IMR-90 (cell line): Measurements from ENCODE around the gene GYS1. TPM values are rescaled to one million over a fixed set of nuclear protein-coding genes. Genes with fewer than 3 reads are reported as not detected.

ENCODE experiments used
- ATAC-seq: fragments of 200-7000 bp; cut with Tn5 transposase; 2 replicates; pipeline ENCODE4 v1.9.1; 2020; ENCODE audit warnings: low read depth, mild to moderate bottlenecking, moderate library complexity
- BruUV-seq: library from RNA; stranded (reverse); fragments of 400-500 nt; replicated peaks from 2 replicates; lab custom pipeline; 2021; lab: Mats Ljungman, UMichigan
- CTCF ChIA-PET: fragments of 300-600 bp; formaldehyde crosslinking; extraction: SDS; loops from one replicate; lab custom pipeline; 2021; ENCODE audit warnings: antibody characterized with exemption; lab: Yijun Ruan, JAX
- POLR2A ChIA-PET: fragments of 300-600 bp; sonication (Branson Sonifier 250); formaldehyde crosslinking; loops from one replicate; lab custom pipeline; 2022; ENCODE audit warnings: antibody characterized with exemption; ENCODE audit not compliant: unreplicated experiment; lab: Charles Lee
- DNase-seq: peaks from one replicate; pipeline ENCODE4 v3.0.0; 2013
- H2AFZ ChIP-seq: replicated peaks from 2 replicates; pipeline ENCODE3; 2013; ENCODE audit warnings: low read length, mild to moderate bottlenecking; ENCODE audit not compliant: poor library complexity
- H2AK5ac ChIP-seq: 2 replicates; pipeline ENCODE4 v1.6.1; 2013; ENCODE audit warnings: low read depth, low read length, inconsistent platforms
- H2AK9ac ChIP-seq: replicated peaks from 2 replicates; pipeline ENCODE3; 2013; ENCODE audit warnings: mild to moderate bottlenecking, low read depth, low read length, moderate library complexity; ENCODE audit not compliant: poor library complexity
- H2BK120ac ChIP-seq: 2 replicates; pipeline ENCODE4 v1.6.1; 2013; ENCODE audit warnings: low read depth, low read length, inconsistent platforms
- H2BK15ac ChIP-seq: 3 replicates; pipeline ENCODE4 v1.6.1; 2013; ENCODE audit warnings: low read depth, low read length, inconsistent platforms
- H2BK20ac ChIP-seq: 2 replicates; pipeline ENCODE4 v1.6.1; 2013; ENCODE audit warnings: low read depth, mild to moderate bottlenecking, inconsistent platforms, low read length, moderate library complexity
- H2BK5ac ChIP-seq: 2 replicates; pipeline ENCODE4 v1.6.1; 2013; ENCODE audit warnings: mild to moderate bottlenecking, low read depth, low read length, inconsistent platforms; ENCODE audit not compliant: poor library complexity, severe bottlenecking
- H3K14ac ChIP-seq: replicated peaks from 2 replicates; pipeline ENCODE4 v1.6.1; 2013; ENCODE audit warnings: low read depth, low read length, inconsistent platforms
- H3K18ac ChIP-seq: 2 replicates; pipeline ENCODE4 v1.6.1; 2013; ENCODE audit warnings: low read depth, low read length, control low read depth
- H3K23ac ChIP-seq: 2 replicates; pipeline ENCODE4 v1.6.1; 2013; ENCODE audit warnings: low read depth, low read length, inconsistent platforms
- H3K27ac ChIP-seq: 2 replicates; pipeline ENCODE4 v1.5.1; 2013; ENCODE audit warnings: mild to moderate bottlenecking, control low read depth, low read length; ENCODE audit not compliant: insufficient read depth
- H3K27me3 ChIP-seq: 2 replicates; pipeline ENCODE4 v1.6.1; 2013; ENCODE audit warnings: low read length; ENCODE audit not compliant: control insufficient read depth, insufficient read depth
- H3K36me3 ChIP-seq: 2 replicates; pipeline ENCODE4 v1.6.1; 2013; ENCODE audit warnings: low read length, mixed read lengths; ENCODE audit not compliant: control insufficient read depth, insufficient read depth
- H3K4ac ChIP-seq: 2 replicates; pipeline ENCODE4 v1.6.1; 2013; ENCODE audit warnings: low read depth, low read length, inconsistent platforms
- H3K4me1 ChIP-seq: 2 replicates; pipeline ENCODE4 v1.6.1; 2013; ENCODE audit warnings: low read length, mixed read lengths; ENCODE audit not compliant: control insufficient read depth, insufficient read depth
- H3K4me2 ChIP-seq: 2 replicates; pipeline ENCODE4 v1.6.1; 2013; ENCODE audit warnings: low read depth, mild to moderate bottlenecking, control low read depth, low read length, moderate library complexity
- H3K4me3 ChIP-seq: 2 replicates; pipeline ENCODE4 v1.5.1; 2013; ENCODE audit warnings: low read depth, mild to moderate bottlenecking, control low read depth, low read length, moderate library complexity; ENCODE audit not compliant: insufficient read depth
- H3K56ac ChIP-seq: 2 replicates; pipeline ENCODE4 v1.6.1; 2013; ENCODE audit warnings: low read length, inconsistent platforms; ENCODE audit not compliant: insufficient read depth; ENCODE audit errors: extremely low read depth
- H3K79me1 ChIP-seq, 2 experiments: 2 replicates each; pipeline ENCODE4 v1.6.1; 2013; ENCODE audit warnings: low read length in 2 of 2, inconsistent platforms in 1 of 2, low read depth in 1 of 2
- H3K9ac ChIP-seq: 2 replicates; pipeline ENCODE4 v1.6.1; 2013; ENCODE audit warnings: low read depth, low read length, control low read depth
- H3K9me1 ChIP-seq: 2 replicates; pipeline ENCODE4 v1.6.1; 2013; ENCODE audit warnings: low read length, inconsistent platforms; ENCODE audit not compliant: insufficient read depth
- H3K9me3 ChIP-seq: 2 replicates; pipeline ENCODE4 v1.6.1; 2013; ENCODE audit warnings: low read length; ENCODE audit not compliant: control insufficient read depth, insufficient read depth
- H4K20me1 ChIP-seq: 2 replicates; pipeline ENCODE4 v1.6.1; 2013; ENCODE audit warnings: low read length, inconsistent platforms; ENCODE audit not compliant: insufficient read depth
- H4K5ac ChIP-seq: 2 replicates; pipeline ENCODE4 v1.6.1; 2013; ENCODE audit warnings: mild to moderate bottlenecking, low read depth, low read length, control low read depth
- H4K8ac ChIP-seq, 2 experiments: 2 replicates each; pipeline ENCODE4 v1.6.1; 2013; ENCODE audit warnings: low read depth in 2 of 2, low read length in 2 of 2, control low read depth in 1 of 2, inconsistent platforms in 1 of 2
- H4K91ac ChIP-seq: 2 replicates; pipeline ENCODE4 v1.6.1; 2013; ENCODE audit warnings: low read depth, low read length, inconsistent platforms; ENCODE audit not compliant: insufficient read depth
- MAFK ChIP-seq: IDR thresholded peaks from 2 replicates; pipeline ENCODE4 v1.6.1; 2012; ENCODE audit warnings: low read depth, low read length, improper control_type of control experiment
- MAZ ChIP-seq: IDR thresholded peaks from 2 replicates; pipeline ENCODE4 v1.6.1; 2012; ENCODE audit warnings: low read depth, mild to moderate bottlenecking, low read length, improper control_type of control experiment, moderate library complexity, borderline replicate concordance
- WGBS, 2 experiments: methylation state at CpG; one replicate each; pipeline versions ENCODE4 v1.1.5 to v1.1.7; 2013; ENCODE audit warnings: missing lambda C conversion rate in 2 of 2; ENCODE audit not compliant: insufficient read length in 1 of 2; ENCODE audit errors: extremely low coverage in 2 of 2; 5-methylcytosine and 5-hydroxymethylcytosine counted together
- dilution Hi-C: fragments of 300-500 bp; cut with HindIII; formaldehyde crosslinking; loops from one replicate; pipeline ENCODE4 v1.14.3; 2018; ENCODE audit warnings: low sequenced_read_pairs; ENCODE audit not compliant: unreplicated experiment
- in situ Hi-C: fragments of 300-500 bp; cut with MboI; formaldehyde crosslinking; loops from 3 replicates; pipeline ENCODE4 v1.14.3; 2019; ENCODE audit warnings: low sequenced_read_pairs, inconsistent platforms, mixed read lengths
- intact Hi-C: fragments of 100-400 bp; cut with micrococcal nuclease; formaldehyde crosslinking; loops from 2 replicates; pipeline ENCODE4 v1.10.0; 2022
- polyA plus RNA-seq, 3 experiments: library from polyadenylated mRNA; depleted of rRNA; stranded (reverse); fragments of >200 nt; gene quantifications; 2 replicates each; pipeline ENCODE4 v1.2.3, GENCODE V29; 2012; ENCODE audit warnings: low replicate concordance in 1 of 3
- total RNA-seq: library from RNA; depleted of rRNA; stranded (reverse); fragments of >200 nt; gene quantifications from 2 replicates; pipeline ENCODE4 v1.2.3, GENCODE V29; 2012

The GYS1 gene
- total and polyA plus RNA-seq, 2 of the 4 experiments (the other 2 are of a cell fraction), result 38.7 to 72.2 TPM

DNA sequence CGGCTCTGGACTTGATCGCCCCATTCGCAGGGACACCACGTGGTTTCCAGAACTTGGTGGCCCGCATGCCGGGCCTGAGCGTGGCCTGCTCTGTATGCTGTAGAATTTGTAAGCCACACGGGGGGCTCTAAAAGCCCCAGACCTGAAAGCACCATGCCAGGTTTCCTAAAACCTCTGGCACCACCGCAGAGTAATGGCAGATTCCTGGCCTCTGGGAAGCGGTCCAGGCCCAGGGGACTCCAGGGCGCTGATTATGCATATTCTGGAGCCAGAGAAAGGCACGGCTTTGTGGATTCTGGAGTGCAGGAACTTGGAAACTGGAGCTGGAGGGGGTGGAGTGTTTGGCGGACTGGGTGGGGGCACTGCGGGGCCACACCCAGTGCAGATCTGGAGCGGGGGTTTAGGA is 24.3 kb downstream of the GYS1 start:
- in situ Hi-C loops (loop anchor here (10.0 kb wide), 1 partner anchor 324 kb away; the partner anchor contains the start of gene CA11), dilution Hi-C loops (no loop called here), intact Hi-C loops (loop anchor here (10.0 kb wide), 1 partner anchor 324 kb away; the partner anchor contains the start of gene CA11)
- Histone ChIP-seq H3K23ac (no peak overlapping the region), H3K79me1 (peaks cover 0 to 39% of the 10 kb centered on the region in 2 experiments; a peak in 3 of 4 replicates), H2AK5ac (no peak overlapping the region), H2AFZ (no peak overlapping the region), H3K18ac (no peak overlapping the region), H3K56ac (no peak overlapping the region), H3K4me2 (no peak overlapping the region), H2AK9ac (no peak overlapping the region), H2BK120ac (no peak overlapping the region), H3K9me1 (peaks cover 11% of the 10 kb centered on the region), H3K4me1 (peaks cover 9% of the 10 kb centered on the region), H3K36me3 (peaks cover 33% of the 10 kb centered on the region), H4K8ac (no peak overlapping the region), H3K27me3 (no peaks in the 10 kb centered on the region), H2BK5ac (no peak overlapping the region), H2BK15ac (no peak overlapping the region), H4K91ac (no peak overlapping the region), H3K4me3 (no peak overlapping the region), H4K5ac (no peak overlapping the region), H3K27ac (no peak overlapping the region), H2BK20ac (no peak overlapping the region), H3K14ac (no peak overlapping the region), H3K4ac (no peak overlapping the region), H4K20me1 (peaks cover 45% of the 10 kb centered on the region), H3K9me3 (no peaks in the 10 kb centered on the region), H3K9ac (no peak overlapping the region)
- BruUV-seq, result no TSS peak
- no peak for DNase-seq
- ChIA-PET CTCF (no interaction called here), POLR2A (no interaction called here)
- TF ChIP-seq MAZ (no peak), MAFK (no peak)
- ATAC-seq, result no peak
- WGBS, 2 experiments, result 95% methylated on average over 11 of the region's 15 CpGs; no CpG with 5 or more reads in 1 of the 2 experiments
